G401.6 (cell line): ENCODE measurements around the gene COL18A1.

ENCODE experiments used
- FAIRE-seq: peaks from 2 replicates; lab custom pipeline; 2012; peaks lifted over from hg19 to GRCh38; lab: Jason Lieb, UNC

Gene COL18A1

GRCh38 chr21:45455674-45456583 is 51.0 kb downstream of the COL18A1 start:
- FAIRE-seq: no peak

DNA sequence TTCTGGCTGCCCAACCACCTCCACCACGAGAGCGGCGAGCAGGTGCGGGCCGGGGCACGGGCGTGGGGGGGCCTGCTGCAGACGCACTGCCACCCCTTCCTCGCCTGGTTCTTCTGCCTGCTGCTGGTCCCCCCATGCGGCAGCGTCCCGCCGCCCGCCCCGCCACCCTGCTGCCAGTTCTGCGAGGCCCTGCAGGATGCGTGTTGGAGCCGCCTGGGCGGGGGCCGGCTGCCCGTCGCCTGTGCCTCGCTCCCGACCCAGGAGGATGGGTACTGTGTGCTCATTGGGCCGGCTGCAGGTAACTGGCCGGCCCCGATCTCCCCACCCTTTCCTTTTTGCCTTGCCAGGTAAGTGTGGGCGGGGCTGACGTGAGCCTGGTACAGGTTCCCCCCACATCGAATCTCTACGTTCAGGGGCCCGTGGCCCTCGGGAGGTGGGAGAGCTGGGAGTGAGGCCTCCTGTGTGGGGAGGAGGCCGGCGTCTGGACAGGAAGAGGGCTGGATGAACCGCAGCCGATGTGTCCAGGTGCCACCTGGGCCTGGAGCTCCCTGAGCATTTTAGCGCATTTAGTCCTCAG is 51.7 kb downstream of the COL18A1 start:
- no peak for FAIRE-seq

DNA sequence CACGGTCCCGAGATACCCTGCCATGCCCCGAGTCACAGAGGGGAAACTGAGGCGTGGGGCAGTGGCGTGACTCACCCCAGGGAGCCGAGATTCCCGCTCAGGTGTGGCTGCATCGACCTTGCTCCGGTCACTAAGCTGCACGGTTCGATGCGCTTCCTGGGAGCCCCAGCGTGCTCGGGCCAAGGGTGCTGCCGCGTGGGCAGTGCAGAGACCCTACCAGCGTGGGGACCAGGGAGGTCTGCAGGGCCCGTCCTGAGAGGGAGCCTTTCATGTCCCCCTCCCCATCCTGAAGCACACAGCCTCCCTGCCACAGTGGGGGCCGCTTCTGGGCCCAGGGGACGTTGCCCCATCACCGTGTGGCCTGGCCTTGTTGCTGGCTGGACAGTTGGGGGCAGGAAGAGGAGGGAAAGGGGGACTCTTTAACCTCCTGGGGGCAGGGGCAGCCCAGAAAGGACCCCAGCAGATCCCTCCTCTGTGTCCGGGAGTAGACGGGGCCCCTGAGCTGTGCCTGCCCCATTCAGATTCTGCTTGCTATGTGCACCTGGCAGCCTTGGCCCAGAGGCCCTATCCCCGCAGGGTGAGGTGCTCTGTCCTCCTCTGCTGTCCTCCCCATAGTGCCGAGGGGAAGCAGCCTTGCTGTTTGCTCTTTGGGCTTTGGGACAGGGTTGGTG is 52.3 kb downstream of the COL18A1 start:
- no peak for FAIRE-seq

DNA sequence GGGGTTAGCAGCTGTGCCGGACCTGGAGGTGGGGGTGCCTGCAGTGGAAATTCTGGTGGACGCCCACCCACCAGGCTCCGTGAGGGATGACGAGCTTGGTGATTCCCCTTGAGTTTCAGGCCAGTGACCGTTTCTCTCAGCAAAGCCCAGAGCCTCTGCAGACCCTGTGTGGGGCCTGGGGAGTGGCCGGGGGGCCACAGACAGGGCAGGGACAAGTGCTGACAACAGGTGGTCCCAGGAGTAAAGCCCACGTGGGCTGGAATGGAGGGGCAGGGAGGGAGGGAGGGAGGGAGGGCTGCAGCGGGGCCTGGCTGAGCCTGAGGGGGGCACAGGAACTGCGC is 52.8 kb downstream of the COL18A1 start:
- no peak for FAIRE-seq

DNA sequence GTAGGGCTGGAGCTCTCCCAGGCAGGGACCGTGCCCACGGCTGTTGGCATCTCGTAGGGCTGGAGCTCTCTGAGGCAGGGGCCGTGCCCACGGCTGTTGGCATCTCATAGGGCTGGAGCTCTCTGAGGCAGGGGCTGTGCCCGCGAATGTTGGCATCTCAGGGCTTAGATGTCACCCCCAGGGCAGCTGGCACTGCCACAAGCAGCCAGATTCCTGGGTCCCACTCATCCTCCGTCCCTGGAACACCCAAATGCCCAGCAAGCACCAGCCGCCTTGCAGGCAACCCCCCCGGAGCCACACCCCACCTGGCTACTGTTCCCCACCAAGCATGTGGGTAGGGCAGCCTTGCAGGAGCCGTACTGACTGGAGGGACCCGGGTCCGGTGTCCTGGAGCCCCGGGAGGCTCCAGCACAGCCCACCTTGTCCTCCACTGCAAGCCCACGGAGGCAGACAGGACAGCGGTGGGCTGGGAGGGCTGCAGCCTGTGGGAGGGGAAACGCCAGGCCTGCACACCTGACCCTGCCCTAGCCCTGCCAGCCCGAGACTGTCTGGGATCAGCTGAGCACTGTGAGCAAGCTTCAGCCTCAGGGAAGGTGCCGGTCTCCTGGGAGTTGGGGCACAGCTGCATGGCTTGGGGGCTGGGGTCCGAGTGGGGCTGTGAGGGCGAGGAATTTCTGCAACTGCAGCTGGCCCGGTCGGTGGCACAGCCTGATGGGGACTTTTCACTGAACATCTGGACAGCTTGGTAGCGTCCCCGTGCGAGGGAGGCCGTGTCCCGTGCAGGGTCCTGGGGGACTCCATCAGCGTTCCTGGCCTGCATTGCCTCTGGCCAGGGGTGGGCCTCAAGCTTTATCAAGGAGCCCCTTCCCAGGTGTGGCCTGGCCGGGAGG is 53.6 kb downstream of the COL18A1 start:
- FAIRE-seq: no peak

- FAIRE-seq: no peak
Observed at GRCh38 chr21:45459171-45460010, 54.4 kb downstream of the COL18A1 start.

DNA sequence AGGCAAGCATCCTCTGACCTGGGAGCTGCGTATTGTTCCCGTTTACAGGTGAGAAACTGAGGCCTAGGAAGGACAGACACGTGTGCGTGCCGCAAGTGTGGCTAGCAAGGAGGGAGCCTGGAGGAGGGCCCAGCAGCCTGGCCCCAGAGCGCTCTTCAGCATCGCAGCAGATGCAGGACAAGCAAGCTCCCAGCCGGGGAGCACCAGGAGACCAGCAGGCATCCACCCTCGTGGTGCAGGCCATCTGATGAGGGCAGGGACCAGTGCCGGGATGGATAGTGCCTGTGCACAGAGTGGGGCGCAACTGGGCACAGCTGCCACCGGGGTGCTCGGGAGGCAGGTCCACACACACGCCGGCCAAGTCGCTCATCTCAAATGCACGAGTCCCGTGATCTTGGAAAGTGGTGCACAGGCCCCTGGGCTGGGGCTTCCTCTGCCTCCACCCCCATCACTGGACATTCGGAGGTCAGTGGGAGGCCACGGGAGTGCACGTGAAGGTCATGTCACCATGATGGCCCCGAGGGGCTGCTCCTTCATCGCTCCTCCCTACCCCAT is 55.1 kb downstream of the COL18A1 start:
- FAIRE-seq: no peak

DNA sequence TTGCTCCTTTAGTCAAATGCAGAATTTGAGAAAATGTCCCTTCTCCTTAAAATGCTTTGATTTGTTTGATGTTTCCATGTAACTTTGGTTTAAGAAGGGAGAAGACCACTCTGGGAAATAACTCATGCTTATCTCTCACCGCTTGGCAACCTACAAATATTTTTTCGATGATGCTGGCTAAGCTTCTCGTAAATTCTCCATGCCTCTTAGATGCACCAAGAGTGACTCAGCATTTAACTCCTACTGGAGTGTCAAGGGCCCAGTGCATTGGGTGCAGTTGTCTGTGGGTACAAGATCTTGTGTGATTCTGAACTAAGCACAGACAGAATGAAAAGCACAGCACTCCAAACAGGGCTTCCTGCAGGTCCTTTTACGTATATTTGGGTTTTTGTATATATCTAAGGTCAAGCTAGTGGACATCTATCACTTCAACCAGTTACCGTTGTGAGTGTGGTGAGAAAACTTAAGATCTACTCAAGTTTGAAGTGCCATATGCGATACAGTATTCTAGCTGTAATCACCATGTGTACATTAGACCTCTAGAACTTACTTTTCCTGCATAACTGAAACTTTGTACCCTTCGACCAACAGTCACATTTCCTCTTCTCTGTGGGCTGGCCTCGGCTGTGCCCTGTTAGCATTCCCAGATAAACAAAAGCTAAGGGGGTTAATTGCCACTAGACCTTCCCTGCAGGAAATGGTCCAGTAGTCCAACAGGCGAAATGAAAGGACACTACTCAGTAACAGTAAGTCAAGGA is 55.8 kb downstream of the COL18A1 start:
- FAIRE-seq: no peak

DNA sequence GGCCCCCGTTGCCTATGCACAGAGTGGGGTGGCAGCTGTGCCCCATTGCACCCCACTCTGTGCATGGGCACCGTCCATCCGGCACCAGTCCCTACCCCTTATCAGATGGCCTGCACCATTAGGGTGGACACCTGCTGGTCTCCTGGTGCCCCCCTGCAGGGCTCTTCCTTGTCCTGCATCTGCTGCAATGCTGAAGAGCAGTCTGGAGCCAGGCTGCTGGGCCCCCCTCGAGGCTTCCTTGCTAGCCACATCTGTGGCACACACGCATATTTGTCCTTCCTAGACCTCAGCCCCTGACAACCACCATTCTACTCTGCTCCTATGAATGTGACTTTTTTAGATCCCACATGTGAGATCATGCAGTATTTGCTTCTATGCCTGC is 56.4 kb downstream of the COL18A1 start:
- FAIRE-seq: no peak

DNA sequence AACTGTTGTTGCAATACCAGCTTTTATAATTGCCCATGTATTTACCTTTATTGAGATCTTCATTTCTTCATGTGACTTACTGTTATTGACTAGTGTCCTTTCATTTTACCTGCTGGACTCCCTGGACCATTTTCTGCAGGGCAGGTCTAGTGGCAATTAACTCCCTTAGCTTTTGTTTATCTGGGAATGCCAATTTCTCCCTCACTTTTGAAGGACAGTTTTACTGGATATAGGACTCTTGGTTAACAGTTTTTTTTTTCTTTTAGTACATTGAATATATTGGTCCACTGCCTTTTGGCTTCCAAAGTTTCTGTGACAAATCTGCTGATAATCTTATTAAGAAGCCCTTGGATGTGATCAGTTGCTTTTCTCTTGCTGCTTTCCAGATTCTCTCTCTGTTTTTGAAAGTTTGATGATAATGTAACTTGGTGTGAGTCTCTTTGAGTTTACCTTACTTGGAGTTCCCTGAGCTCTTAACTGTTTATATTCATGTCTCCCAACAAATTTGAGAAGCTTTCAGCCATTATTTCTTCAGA is 56.9 kb downstream of the COL18A1 start:
- FAIRE-seq: no peak

GRCh38 chr21:45463871-45464270 is 58.9 kb downstream of the COL18A1 start:
- no peak for FAIRE-seq

DNA sequence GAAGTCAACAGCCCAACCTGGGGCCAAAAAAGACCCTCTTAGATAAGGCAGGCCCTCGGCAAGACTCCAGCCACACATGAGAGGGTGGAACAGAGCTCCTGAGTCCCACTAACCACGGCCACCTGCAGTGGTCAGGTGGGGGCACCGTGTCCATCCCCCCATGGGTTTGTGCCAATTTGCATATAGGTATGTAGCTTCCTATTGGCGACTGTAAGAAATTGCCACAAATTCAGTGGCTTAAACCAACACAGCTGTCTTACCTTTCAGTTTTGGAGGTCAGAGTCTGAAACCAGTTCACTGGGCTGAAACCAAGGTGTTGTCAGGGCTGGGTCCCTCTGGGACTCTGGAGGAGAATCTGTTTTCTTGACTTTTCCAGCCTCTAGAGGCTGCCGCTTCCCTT is 59.3 kb downstream of the COL18A1 start:
- no peak for FAIRE-seq

DNA sequence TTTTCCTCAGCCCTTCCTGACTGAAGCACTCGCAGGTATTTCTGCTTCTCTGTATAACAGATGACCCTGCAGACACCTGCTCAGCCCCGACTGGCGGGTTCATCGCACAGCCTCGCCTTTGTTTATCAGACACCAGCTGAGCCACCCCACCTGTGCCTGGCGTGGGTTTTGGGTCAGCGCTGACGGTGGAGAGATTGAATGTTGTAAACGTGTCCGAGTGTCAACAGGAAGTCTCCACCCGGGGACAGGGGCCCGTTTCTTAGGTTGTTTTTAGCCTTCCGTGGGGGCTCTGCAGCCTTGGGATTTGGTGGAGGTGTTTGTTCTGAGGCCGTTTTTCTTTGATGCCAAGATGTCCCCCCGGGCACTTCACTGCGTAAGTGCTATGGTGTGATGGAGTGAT is 60.1 kb downstream of the COL18A1 start:
- FAIRE-seq: no peak

DNA sequence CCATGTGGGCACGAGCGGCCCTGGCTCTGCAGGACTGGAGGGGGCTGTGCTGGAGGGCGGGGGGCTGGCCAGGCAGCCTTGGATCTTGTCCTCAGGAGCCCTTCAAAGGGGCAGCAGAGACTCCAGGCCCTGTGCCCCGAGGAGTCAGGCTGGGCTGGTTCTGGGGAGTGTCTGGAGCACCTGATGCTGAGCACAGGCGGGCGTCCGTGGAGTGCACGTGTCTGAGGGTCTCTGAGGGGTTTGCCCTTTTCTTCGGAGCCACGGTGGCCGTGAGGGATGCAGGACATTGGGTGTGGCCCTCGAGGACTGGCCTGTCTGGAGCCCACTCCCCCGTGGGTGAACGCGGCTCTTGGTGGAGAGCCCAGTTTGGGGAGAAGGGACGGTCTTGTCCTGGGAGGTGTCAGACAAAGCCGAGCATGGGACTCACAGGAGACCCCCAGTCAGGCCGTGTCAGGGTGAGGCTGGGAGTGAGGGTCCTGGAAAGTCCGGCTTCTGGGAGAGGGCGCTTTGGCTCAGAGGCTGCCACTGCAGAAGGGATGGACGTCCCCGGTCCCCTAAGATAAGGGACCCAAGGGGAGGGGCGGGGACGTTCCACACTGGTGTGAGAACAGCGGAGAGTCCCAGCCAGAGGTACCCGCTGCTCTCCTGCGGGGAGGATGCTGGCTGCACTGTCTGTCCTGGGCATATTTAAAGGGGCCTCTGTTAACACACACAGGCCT is 60.8 kb downstream of the COL18A1 start:
- no peak for FAIRE-seq

DNA sequence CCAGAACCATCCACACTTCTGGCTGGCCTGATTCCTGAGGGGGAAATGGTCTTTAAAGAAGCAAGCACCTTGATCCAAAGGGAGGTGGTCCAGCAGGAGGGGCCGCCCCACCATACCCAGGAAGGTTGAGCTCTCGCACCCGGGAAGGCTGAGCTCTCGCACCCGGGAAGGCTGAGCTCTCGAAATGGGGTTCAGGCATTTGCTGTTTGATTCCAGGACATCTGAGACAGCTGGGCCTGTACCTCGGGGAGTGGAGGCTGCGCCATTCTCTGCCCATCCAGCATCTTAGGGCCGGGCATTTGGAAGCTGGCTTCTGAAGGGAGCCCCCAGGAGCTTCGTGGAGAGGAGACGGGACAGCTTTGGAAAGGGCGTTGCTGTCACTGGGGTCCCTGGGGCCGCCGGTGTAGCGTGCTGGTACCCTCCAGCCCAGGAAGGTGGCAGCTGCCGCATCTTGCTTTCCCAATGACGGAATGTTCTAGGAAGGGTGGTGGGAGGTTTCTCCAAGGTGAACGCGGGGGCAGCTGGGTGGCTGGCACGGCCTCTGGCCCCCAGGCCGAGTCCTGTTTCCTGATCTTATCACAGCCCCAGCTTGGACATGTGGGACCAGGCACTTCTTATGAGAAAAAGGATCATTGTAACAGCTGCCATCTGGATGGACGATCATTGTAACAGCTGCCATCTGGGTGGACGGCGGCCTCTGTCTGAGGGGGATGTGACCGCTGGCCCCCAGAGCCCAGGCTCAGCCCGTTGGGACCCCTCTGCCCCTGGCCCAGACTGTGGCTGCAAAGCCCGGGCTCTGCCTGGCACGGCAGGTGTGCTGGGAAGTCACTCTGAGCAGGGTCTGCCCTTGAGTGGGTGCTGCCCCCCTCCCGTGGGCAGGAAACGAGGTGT is 61.6 kb downstream of the COL18A1 start:
- no peak for FAIRE-seq

GRCh38 chr21:45467221-45467779 is 62.3 kb downstream of the COL18A1 start:
- no peak for FAIRE-seq

DNA sequence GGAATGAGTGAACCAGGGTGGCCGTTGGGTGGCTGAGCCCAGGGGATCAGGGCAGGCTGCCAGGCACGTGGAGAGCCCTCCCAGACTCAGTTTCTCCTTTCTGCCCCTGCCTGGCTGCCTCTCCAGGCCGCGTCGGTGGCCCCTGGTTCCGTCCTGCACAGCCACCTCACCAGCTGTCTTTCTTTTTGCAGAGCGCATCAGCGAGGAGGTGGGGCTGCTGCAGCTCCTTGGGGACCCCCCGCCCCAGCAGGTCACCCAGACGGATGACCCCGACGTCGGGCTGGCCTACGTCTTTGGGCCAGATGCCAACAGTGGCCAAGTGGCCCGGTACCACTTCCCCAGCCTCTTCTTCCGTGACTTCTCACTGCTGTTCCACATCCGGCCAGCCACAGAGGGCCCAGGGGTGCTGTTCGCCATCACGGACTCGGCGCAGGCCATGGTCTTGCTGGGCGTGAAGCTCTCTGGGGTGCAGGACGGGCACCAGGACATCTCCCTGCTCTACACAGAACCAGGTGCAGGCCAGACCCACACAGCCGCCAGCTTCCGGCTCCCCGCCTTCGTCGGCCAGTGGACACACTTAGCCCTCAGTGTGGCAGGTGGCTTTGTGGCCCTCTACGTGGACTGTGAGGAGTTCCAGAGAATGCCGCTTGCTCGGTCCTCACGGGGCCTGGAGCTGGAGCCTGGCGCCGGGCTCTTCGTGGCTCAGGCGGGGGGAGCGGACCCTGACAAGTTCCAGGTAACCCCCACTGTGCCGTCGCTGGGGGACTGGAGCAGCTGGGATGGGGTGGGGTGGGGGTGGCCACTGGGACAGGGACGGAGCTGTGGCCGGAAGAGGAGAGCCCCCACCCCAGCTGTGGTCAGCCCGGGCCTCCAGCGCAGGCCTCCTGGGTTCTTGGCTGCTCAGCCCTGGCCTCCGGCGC is 63.3 kb downstream of the COL18A1 start:
- FAIRE-seq: no peak
